AG09319 (cell line): ENCODE results near the gene NPTXR.
A peak's percentile ranks its signal among the peaks of the same experiment; 100 is the strongest.

Source experiments
- DNase-seq: peaks from one replicate; pipeline ENCODE4 v3.0.0-alpha.2; 2010; ENCODE audit warnings: low read depth; ENCODE audit errors: extremely low read depth
- TF ChIP-seq, protein P1 (sequence below): IDR thresholded peaks from 2 replicates; pipeline ENCODE4 v1.5.1; 2011; ENCODE audit warnings: low read depth, mild to moderate bottlenecking, inconsistent platforms, low read length, moderate library complexity

Gene NPTXR

DNA sequence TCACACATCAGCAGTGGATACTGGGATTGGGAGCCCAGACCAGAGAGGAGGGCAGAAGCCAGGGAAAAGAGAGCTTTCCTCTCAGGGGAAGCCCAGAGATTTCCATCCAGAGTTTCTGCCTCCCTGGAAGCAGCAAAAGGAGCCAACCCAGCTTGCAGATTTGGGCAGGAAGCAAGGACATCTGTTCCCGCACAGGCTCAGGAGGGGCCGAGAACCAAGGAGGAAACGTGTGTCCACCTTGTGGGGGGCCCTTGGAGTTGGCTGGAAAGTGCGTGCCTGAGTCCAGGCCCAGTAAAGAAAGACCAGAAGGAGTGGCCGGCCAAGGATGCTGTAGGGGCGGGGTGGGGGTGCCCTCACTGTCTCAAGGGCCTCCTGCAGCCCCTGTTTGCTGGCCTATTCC lies 6.0 kb upstream of the NPTXR start:
- DNase-seq = no peak
- TF ChIP-seq, protein P1, sequence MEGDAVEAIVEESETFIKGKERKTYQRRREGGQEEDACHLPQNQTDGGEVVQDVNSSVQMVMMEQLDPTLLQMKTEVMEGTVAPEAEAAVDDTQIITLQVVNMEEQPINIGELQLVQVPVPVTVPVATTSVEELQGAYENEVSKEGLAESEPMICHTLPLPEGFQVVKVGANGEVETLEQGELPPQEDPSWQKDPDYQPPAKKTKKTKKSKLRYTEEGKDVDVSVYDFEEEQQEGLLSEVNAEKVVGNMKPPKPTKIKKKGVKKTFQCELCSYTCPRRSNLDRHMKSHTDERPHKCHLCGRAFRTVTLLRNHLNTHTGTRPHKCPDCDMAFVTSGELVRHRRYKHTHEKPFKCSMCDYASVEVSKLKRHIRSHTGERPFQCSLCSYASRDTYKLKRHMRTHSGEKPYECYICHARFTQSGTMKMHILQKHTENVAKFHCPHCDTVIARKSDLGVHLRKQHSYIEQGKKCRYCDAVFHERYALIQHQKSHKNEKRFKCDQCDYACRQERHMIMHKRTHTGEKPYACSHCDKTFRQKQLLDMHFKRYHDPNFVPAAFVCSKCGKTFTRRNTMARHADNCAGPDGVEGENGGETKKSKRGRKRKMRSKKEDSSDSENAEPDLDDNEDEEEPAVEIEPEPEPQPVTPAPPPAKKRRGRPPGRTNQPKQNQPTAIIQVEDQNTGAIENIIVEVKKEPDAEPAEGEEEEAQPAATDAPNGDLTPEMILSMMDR = no peak

DNA sequence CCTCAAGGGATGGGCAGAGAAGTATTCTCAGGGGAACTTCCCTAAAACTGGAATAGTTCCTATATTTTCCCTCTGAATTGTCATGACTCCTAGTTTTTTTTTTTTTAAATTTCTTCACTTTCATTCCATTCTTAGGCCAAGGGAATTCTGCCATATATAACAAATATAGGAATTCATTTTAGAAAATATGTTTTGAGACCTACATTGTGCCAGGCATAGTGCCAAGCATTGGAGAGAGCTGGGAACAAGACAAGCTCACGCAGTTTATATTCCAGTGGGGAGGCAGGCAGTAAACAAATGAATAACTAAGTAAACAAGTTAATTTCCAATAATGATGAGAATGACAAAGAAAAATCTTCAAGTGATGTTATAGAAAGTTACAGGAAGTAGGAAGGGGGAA lies 2.6 kb upstream of the NPTXR start:
- no peak for DNase-seq
- TF ChIP-seq, protein P1 = no peak

- TF ChIP-seq, protein P1 = no peak
Observed at GRCh38 chr22:38845004-38845740, 1.3 kb upstream of the NPTXR start.

DNA sequence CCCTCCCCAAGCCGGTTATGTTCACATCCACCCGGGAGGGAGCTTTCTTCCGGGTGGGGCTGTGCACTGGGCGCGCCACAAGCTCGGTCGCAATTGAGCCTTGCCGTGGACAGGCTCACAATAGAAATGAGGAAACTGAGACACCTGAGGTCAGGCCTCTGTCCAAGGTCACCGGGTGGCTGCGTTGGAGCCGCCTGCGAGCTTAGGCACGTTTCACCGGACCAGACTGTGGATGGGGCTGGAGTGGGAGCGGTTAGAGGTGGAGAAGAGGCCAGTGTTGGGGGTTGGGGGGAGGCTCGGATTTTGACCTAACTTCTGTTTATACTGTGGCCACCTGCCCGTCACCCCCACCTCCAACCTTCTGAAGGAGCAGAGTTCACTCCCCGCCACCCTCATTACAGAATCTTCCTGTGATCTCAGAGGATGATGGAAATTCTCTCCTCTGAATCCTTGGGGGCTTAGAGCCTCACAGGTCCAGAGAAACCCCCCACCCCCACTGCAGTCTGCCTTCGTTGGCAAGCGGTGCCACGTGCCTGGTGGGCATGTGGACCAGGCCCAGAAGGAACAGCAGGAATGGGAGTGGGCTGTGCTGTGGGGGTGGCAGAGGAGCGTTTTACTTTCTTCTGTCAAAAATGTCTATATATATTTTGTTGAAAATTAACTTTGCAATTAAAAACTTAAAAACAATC lies 631 bp upstream of the NPTXR start:
- no peak for DNase-seq
- TF ChIP-seq, protein P1 = no peak

More at GRCh38 chr22:38845004-38845740, 1.3 kb upstream of the NPTXR start:
- DNase-seq = no peak

- no peak for DNase-seq
- TF ChIP-seq, protein P1 = peak; percentile 25
Observed at GRCh38 chr22:38843201-38843656, 599 bp downstream of the NPTXR start.

DNA sequence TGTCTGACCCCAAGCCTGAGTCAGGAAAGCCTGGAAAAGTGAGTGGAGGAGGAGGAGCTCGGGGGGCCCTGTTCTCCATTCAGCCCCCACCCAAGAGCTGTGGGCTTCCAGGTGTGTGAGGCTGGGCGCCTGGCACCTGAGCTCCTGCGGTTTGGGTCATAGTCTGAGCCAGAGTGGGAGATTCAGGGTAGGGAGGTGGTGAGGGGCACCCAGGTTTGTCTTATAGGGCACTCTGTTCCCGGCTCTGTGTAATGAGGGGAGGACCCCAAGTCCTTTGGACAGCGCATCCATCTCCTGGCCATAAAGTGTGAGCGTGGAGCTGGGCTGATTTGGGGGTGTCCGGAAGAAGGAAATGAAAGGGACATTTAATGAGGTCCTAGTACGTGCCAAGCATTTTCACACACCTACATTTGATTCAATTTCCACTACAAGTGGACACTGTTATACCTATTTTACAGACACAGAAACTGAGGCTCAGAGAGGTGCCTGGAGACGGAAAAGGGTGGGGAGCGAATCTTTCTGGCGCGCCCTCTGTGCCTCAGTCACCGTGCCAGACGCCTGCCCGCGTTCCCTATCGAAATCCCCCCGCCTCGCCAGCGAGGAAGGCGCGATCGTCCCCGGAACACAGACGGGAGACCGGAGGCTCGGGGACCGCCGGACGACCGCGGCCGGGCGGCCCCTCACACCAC lies 1.2 kb downstream of the NPTXR start:
- TF ChIP-seq, protein P1 = no peak
- no peak for DNase-seq

DNA sequence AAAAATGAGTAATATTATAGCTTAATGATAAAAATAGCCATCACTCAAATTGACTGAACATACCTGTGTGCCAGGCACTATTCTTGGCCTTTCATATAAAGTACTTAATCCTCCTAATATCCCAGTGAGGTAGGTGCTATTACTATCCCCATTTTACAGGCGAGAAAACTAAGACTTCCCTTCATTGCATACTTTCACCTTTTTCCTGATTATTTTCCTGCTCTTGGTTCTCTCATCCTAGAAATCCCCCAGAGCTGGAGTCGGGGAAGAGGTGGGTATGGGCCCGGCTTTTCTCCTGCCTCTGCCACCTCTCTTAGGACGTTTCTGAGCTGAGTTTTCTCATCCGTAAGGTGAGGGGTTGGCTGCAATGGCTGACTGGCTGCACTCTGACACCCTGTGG lies 2.2 kb downstream of the NPTXR start:
- TF ChIP-seq, protein P1 = no peak
- no peak for DNase-seq
